ENCODE measurements around the gene ZNF689.
"Not testable (repeated sequence)": the region's sequence is repeated elsewhere in the genome, so short reads cannot be mapped to it uniquely, and the experiment has no call there.

ZNF689 gene

GRCh38 chr16:30602616-30603277 lies 7.4 kb downstream of the ZNF689 start:
- no peak overlapping the region for H3K27ac ChIP-seq
- no peak for DNase-seq (ENCODE audit: low read depth, low spot score)

- DNase-seq (ENCODE audit: low read depth, low spot score): no peak
- H3K27ac ChIP-seq: no peak overlapping the region
Observed at GRCh38 chr16:30601966-30602365, 8.2 kb downstream of the ZNF689 start.

GRCh38 chr16:30600929-30601328 lies 9.3 kb downstream of the ZNF689 start:
- H3K27ac ChIP-seq: no peak overlapping the region
- DNase-seq (ENCODE audit: low read depth, low spot score): no peak

GRCh38 chr16:30600215-30600614 lies 10.0 kb downstream of the ZNF689 start:
- no peak for DNase-seq (ENCODE audit: low read depth, low spot score)
- no peak overlapping the region for H3K27ac ChIP-seq

DNA sequence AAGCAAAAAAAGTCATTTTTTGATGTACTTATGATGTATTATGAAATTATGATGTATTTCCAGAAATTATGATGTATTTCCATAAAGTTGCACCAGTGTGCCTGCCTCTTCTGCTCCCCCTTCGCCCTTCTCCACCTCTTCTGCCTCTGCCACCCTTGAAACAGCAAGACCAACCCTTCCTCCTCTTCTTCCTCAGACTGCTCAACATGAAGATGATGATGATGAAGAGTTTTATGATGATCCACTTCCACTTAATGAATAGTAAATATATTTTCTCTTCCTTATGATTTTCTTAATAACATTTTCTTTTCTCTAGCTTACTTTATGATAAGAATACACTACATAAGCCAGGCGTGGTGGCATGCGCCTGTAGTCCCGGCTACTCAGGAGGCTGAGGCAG lies 17.3 kb downstream of the ZNF689 start:
- H3K27ac ChIP-seq: no peak overlapping the region
- no peak for DNase-seq (ENCODE audit: low read depth, low spot score)

- DNase-seq (ENCODE audit: low read depth, low spot score); H3K27ac ChIP-seq: not testable (repeated sequence)
Observed at GRCh38 chr16:30590869-30591268, 19.3 kb downstream of the ZNF689 start.

- not testable (repeated sequence) for H3K27ac ChIP-seq; DNase-seq (ENCODE audit: low read depth, low spot score)
Observed at GRCh38 chr16:30589582-30589981, 20.6 kb downstream of the ZNF689 start.

DNA sequence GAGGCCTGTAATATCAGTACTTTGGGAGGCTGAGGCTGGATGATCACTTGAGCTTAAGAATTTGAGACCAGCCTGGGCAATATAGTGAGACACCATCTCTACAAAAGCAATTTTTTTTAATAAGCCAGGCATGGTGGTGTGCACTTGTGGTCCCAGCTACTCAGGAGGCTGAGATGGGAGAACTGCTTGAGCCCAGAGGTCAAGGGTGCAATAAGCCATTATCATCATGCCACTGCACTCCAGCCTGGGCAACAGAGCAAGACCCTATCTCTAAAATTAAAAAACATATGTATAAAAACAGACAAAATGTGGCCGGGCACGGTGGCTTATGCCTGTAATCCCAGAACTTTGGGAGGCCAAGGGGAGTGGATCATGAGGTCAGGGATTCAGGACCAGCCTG lies 21.5 kb downstream of the ZNF689 start:
- no peak for DNase-seq (ENCODE audit: low read depth, low spot score)
- H3K27ac ChIP-seq: no peak overlapping the region

DNA sequence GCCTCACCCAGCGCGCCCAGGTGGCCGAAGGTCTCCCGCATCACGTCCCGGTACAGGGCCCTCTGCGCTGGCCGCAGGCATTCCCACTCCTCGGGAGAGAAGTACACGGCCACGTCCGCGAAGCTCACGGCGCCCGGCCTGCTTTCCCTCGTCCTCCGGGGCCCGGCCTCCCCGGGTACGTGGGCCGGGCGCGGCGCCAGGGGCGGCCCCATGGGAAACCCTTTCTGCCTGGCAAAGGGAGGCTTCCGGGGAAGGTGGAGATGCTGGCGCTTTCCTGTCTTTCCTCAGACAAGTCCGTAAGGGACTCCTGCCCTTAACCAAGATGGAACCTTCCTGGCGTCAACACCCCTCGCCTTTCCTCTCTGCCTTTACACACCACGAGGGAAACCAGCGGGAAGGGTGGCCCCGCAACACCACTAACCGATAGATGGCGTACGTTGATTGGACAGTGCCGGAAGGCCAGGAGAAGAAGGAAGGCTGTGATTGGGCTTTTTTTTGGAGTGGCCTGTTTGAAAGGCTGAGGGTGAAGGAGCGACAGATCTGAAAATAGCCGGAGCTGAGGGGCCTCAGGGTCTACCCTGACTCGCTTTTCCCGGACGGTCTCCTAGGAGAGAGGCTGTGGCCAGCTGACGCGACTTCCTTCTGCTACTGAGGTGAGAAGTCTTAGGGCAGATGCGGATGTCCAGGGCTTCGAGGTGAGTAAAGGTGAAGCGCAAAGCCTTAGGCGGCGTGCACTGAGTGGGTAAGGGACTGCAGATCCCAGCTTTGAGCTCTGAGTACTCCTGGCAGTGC lies 24.6 kb downstream of the ZNF689 start, which contains the start of gene ZNF785:
ZNF785 (minus strand) TSS at position 298 of the 792 bp plus-strand sequence; CDS start at position 212, 86 bp downstream.
- DNase-seq (ENCODE audit: low read depth, low spot score): peak; percentile 91
- peak within 1 kb of the TSS; percentile 82 for H3K27ac ChIP-seq

- DNase-seq (ENCODE audit: low read depth, low spot score): no peak
- peak overlapping the region; percentile 82 for H3K27ac ChIP-seq
Observed at GRCh38 chr16:30585022-30585399, 25.2 kb downstream of the ZNF689 start.

DNA sequence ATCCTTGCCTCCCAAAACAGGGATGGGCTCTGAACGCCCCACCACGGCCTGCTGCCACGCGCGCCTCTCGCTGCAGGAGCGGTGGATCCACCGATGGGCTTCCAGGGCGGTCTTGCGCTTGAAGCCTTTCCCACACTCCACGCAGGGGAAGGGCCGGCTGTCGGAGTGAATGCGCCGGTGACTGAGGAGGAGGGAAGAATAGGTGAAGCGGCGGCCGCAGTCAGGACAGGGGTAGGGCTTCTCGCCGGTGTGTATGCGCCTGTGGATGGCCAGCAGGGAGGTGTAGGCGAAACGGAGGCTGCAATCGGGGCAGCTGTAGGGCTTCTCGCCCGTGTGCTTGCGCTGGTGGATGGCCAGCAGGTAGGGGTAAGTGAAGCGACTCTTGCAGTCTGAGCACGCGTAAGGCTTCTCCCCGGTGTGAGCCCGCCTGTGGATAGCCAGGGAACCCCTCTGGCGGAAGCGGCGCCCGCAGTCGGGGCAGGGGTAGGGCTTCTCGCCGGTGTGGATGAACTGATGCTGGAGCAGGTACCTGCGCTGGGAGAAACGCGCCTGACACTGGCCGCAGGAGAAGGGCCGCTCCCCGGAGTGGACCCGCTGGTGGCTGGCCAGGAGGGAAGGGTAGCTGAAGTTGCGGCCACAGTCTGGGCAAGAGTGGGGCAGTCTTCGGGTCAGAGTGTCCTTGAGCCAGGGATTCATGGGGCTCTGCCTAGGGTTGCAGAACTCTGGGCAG lies 27.4 kb downstream of the ZNF689 start:
- DNase-seq (ENCODE audit: low read depth, low spot score): no peak
- H3K27ac ChIP-seq: no peak overlapping the region

DNA sequence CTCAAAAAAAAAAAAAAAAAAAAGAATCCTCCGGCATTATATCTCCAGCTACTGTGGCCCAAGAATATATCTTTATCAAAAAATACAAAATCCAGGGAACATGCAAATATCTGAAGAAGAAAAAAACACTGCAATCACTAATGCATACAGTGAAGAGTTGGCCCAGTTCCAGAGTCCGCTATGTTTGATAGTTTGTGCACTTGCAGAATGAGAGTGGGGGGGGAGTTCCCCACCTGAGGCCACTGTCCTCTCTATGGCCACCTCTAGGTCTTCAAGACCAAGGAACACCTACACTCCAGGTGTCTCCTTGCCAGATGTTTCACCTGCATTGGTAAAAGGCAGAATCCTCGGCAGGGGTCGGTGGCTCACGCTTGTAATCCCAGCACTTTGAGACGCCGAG lies 28.7 kb downstream of the ZNF689 start:
- DNase-seq (ENCODE audit: low read depth, low spot score): no peak

DNA sequence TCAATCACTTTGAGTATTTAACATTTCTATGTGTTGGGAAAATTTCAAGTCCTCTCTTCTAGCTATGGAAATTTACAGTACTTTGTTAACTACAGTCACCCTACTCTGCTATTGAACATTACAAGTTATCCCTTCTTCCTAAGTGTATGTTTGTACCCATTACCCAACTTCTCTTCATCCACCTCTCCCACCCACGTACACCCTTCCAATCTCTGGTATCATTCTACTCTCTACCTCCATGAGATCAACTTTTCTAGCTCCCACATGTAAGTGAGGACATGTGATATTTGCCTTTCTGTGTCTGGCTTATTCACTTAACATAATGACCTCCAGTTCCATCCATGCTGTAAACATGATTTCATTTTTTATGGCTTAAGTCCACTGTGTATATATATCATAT lies 35.5 kb downstream of the ZNF689 start:
- no peak overlapping the region for H3K27ac ChIP-seq
- no peak for DNase-seq (ENCODE audit: low read depth, low spot score)

More for the DNA sequence above, 28.7 kb downstream of the ZNF689 start:
- no peak overlapping the region for H3K27ac ChIP-seq

- DNase-seq (ENCODE audit: low read depth, low spot score): peak; percentile 72
- H3K27ac ChIP-seq: peak within 1 kb of the TSS; percentile 88
Observed at GRCh38 chr16:30571445-30572322, 38.5 kb downstream of the ZNF689 start, which contains the start of gene ZNF688. TSS of gene ZNF688 (minus strand) at chr16:30571714. CDS start at chr16:30571629, 85 bp downstream.

DNA sequence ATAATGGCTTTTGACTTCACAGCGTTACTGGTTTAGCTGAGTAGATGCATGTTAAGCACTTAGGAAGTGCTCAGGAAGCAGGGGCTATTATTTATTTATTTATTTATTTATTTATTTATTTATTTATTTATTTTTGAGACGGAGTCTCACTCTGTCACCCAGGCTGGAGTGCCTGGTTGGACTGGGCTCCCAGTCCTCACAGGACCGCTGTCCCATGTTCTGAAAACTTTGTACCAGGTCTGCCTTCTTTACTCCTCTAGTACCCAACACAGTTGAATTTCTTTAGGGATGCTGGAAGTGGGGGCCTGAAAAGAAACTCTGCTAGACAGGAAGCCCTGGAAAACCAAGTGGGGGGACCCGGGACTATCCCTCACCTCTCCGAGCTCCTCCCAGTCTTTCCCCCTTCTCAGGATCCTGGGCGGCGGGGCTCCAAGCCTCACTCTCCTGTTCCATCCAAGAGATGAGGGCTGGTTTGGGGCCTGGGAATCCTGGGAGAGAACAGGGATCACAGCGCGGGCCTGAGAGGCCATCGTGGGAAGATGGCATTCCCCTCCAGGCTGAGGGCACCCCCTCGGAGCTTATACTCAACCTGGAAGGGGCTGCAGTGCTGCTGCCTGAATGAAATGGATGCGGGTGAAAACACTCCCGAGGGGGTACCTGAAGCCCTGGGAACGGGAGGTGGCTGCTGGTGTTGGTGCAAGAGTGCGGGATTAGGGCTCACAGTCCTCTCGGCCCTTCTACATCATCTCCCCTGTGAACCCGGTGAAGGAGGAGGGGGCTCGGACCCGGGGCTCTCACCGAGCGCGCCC lies 39.3 kb downstream of the ZNF689 start:
- peak overlapping the region; percentile 88 for H3K27ac ChIP-seq
- no peak for DNase-seq (ENCODE audit: low read depth, low spot score)

GRCh38 chr16:30569746-30570635 lies 40.2 kb downstream of the ZNF689 start:
- DNase-seq (ENCODE audit: low read depth, low spot score): no peak
- H3K27ac ChIP-seq: no peak overlapping the region

DNA sequence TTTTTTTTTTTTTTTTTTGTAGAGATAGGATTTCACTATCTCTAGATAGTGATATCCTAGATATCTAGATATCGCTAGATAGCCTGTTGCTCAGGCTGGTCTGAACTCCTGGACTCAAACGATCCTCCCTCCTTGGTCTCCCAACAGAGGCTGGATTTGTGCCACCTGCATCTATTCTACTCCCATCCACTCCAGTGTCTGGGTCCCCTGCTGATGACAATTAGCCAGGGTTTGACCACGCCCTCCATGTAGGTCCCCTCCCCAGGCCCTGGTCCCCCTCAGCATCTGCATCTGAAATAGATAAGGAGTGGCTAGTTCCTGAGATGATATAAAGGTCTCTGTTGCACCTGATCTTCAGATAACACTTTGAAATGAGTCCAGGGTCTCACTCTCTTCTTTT lies 40.9 kb downstream of the ZNF689 start:
- no peak for DNase-seq (ENCODE audit: low read depth, low spot score)
- peak overlapping the region; percentile 84 for H3K27ac ChIP-seq

- peak; percentile 95 for DNase-seq (ENCODE audit: low read depth, low spot score)
- H3K27ac ChIP-seq: peak overlapping the region; percentile 84
Observed at GRCh38 chr16:30567991-30568638, 42.1 kb downstream of the ZNF689 start.

Measured in epithelial cell of prostate (primary cell).